HepG2 (cell line): ENCODE data around the gene CELF4. TPM values are rescaled to one million over a fixed set of nuclear protein-coding genes. Genes with fewer than 3 reads are reported as not detected.
A peak's percentile ranks its signal among the peaks of the same experiment; 100 is the strongest.

Experiments
- ATAC-seq: fragments of 200-7000 bp; cut with Tn5 transposase; 3 replicates; pipeline ENCODE4 v1.9.1; 2020; ENCODE audit warnings: mild to moderate bottlenecking, moderate library complexity
- BruUV-seq: library from RNA; stranded (reverse); fragments of 400-500 nt; replicated peaks from 2 replicates; lab custom pipeline; 2021; lab: Mats Ljungman, UMichigan
- CTCF ChIA-PET: fragments of 300-600 bp; formaldehyde crosslinking; extraction: SDS; loops from one replicate; lab custom pipeline; 2021; ENCODE audit warnings: low total read pairs, inconsistent platforms, low intra/inter-chr PET ratio; lab: Yijun Ruan, JAX
- POLR2A ChIA-PET: fragments of 350-600 bp; sonication (Branson Sonifier 250); formaldehyde crosslinking; loops from one replicate; lab custom pipeline; 2020; ENCODE audit warnings: antibody characterized with exemption, inconsistent platforms; lab: Yijun Ruan, JAX
- DNase-seq: peaks from one replicate; pipeline ENCODE4 v3.0.0-alpha.2; 2015; ENCODE audit warnings: low spot score
- FAIRE-seq: peaks from 3 replicates; lab custom pipeline; 2011; peaks lifted over from hg19 to GRCh38; lab: Jason Lieb, UNC
- H2AFZ ChIP-seq: one replicate; pipeline ENCODE4 v1.6.1; 2011; ENCODE audit warnings: low read length, inconsistent platforms
- H3K27ac ChIP-seq: fragments of 300-600 bp; 3 replicates; pipeline ENCODE4 v1.8.0; 2011; ENCODE audit warnings: mixed run types, mild to moderate bottlenecking, mixed read lengths, low read length, inconsistent platforms; ENCODE audit not compliant: insufficient read depth; ENCODE audit errors: extremely low read length
- H3K27me3 ChIP-seq, 2 experiments: fragments of 200-600 bp in 1 of 2; 2 replicates in 1 of 2; 3 replicates in 1 of 2; pipeline versions ENCODE4 v1.6.0 to v1.8.0; 2011; ENCODE audit warnings: low read length in 2 of 2, mild to moderate bottlenecking in 2 of 2, moderate library complexity in 2 of 2, inconsistent platforms in 1 of 2; ENCODE audit not compliant: insufficient read depth in 2 of 2, control insufficient read depth in 1 of 2
- H3K36me3 ChIP-seq, 2 experiments: fragments of 200-600 bp in 1 of 2; replicated peaks in 1 of 2; 2 replicates in 1 of 2; 3 replicates in 1 of 2; pipeline versions ENCODE4 v1.5.1 to v1.8.0; 2011; ENCODE audit warnings: low read length in 2 of 2, inconsistent platforms in 1 of 2; ENCODE audit not compliant: insufficient read depth in 2 of 2, control insufficient read depth in 1 of 2
- H3K4me1 ChIP-seq: 2 replicates; pipeline ENCODE4 v1.5.1; 2012; ENCODE audit warnings: low read length, inconsistent platforms; ENCODE audit not compliant: insufficient read depth
- H3K4me2 ChIP-seq: 2 replicates; pipeline ENCODE4 v1.6.0; 2011; ENCODE audit warnings: low read depth, low read length, inconsistent platforms
- H3K4me3 ChIP-seq, 3 experiments: fragments of 200-600 bp in 1 of 3; sonication (generic), shearing (Covaris generic) in 1 of 3; replicated peaks in 1 of 3; 2 replicates each; pipeline ENCODE4 v1.5.1; 2011 to 2016; ENCODE audit warnings: low read length in 3 of 3, inconsistent platforms in 2 of 3, low read depth in 2 of 3, mild to moderate bottlenecking in 2 of 3, control low read depth in 1 of 3, mixed read lengths in 1 of 3; ENCODE audit not compliant: insufficient read depth in 1 of 3
- H3K79me2 ChIP-seq: one replicate; pipeline ENCODE4 v1.6.1; 2011; ENCODE audit warnings: low read length, inconsistent platforms; ENCODE audit not compliant: insufficient read depth
- H3K9ac ChIP-seq: 2 replicates; pipeline ENCODE4 v1.6.0; 2011; ENCODE audit warnings: mild to moderate bottlenecking, low read depth, low read length, inconsistent platforms; ENCODE audit not compliant: insufficient read depth
- H3K9me3 ChIP-seq: 2 replicates; pipeline ENCODE4 v1.5.1; 2012; ENCODE audit warnings: mild to moderate bottlenecking, low read length
- H4K20me1 ChIP-seq: 2 replicates; pipeline ENCODE4 v1.6.0; 2011; ENCODE audit warnings: inconsistent platforms, mild to moderate bottlenecking, low read length, moderate library complexity; ENCODE audit not compliant: insufficient read depth
- CEBPG ChIP-seq: IDR thresholded peaks from 2 replicates; pipeline ENCODE4 v1.6.1; 2016
- CHD4 ChIP-seq: fragments of 200-600 bp; sonication (generic); IDR thresholded peaks from 2 replicates; pipeline ENCODE4 v1.7.0; 2017; ENCODE audit warnings: mild to moderate bottlenecking, low read length, borderline replicate concordance
- CREBL2 ChIP-seq: sonication (generic); formaldehyde crosslinking; IDR thresholded peaks from 2 replicates; pipeline ENCODE4 v1.8.1; 2023; ENCODE audit warnings: missing genetic modification reagents, mild to moderate bottlenecking, borderline replicate concordance
- DDIT3 ChIP-seq: sonication (generic); formaldehyde crosslinking; IDR thresholded peaks from 2 replicates; pipeline ENCODE4 v1.4.0; 2020; ENCODE audit warnings: mild to moderate bottlenecking, missing genetic modification reagents
- JUN ChIP-seq: sonication (generic); formaldehyde crosslinking; IDR thresholded peaks from 2 replicates; pipeline ENCODE4 v1.4.0; 2020; ENCODE audit warnings: mild to moderate bottlenecking, missing genetic modification reagents
- NFIB ChIP-seq: sonication (generic); formaldehyde crosslinking; IDR thresholded peaks from 2 replicates; pipeline ENCODE4 v1.9.0; 2021; ENCODE audit warnings: missing genetic modification reagents, mild to moderate bottlenecking, borderline replicate concordance
- PLSCR1 ChIP-seq: sonication (generic); formaldehyde crosslinking; IDR thresholded peaks from 2 replicates; pipeline ENCODE4 v1.5.0; 2020; ENCODE audit warnings: missing genetic modification reagents, mild to moderate bottlenecking, borderline replicate concordance
- STAG1 ChIP-seq: sonication (generic); formaldehyde crosslinking; IDR thresholded peaks from 2 replicates; pipeline ENCODE4 v1.4.0; 2020; ENCODE audit warnings: missing genetic modification reagents
- TP53 ChIP-seq: sonication (generic); formaldehyde crosslinking; conservative IDR thresholded peaks from 2 replicates; pipeline ENCODE4 v1.4.0; 2020; ENCODE audit warnings: missing genetic modification reagents
- ZNF3 ChIP-seq: IDR thresholded peaks from 2 replicates; pipeline ENCODE4 v1.7.0; 2017; ENCODE audit warnings: inconsistent platforms
- ZNF576 ChIP-seq: sonication (generic); formaldehyde crosslinking; IDR thresholded peaks from 2 replicates; pipeline ENCODE4 v1.4.0; 2020; ENCODE audit warnings: mild to moderate bottlenecking, missing genetic modification reagents
- ZNF761 ChIP-seq: sonication (generic); formaldehyde crosslinking; conservative IDR thresholded peaks from 2 replicates; pipeline ENCODE4 v1.4.0; 2020; ENCODE audit warnings: mild to moderate bottlenecking, missing genetic modification reagents
- WGBS: methylation state at CpG from one replicate; pipeline ENCODE4 v1.1.6; 2017; ENCODE audit warnings: low lambda C conversion rate; 5-methylcytosine and 5-hydroxymethylcytosine counted together
- in situ Hi-C: cut with HindIII; loops from 2 replicates; pipeline ENCODE4 v1.10.0; 2017; ENCODE audit warnings: low pct_unique_long_range_greater_than_20kb; ENCODE audit not compliant: extremely low pct_ligation_motif_present
- intact Hi-C: fragments of 100-400 bp; cut with micrococcal nuclease; formaldehyde crosslinking; loops from one replicate; pipeline ENCODE4 v1.10.0; 2022; ENCODE audit not compliant: unreplicated experiment
- polyA plus RNA-seq, 8 experiments: library from polyadenylated mRNA; depleted of rRNA in 3 of 8; stranded (reverse) in 7 of 8; unstranded in 1 of 8; fragments of >200 nt; fragmentation: Illumina TruSeq in 4 of 8; extraction: Trizol in 4 of 8; gene quantifications; 2 replicates each; pipeline versions ENCODE4 v1.2.1 to v1.2.3, GENCODE V29; 2011 to 2016; ENCODE audit warnings: low read depth in 4 of 8, missing spikeins in 1 of 8, mixed read lengths in 1 of 8; ENCODE audit not compliant: insufficient read depth in 1 of 8
- total RNA-seq, 5 experiments: library from RNA; depleted of rRNA; stranded (reverse); fragments of >200 nt; fragmentation: Illumina TruSeq; extraction: Trizol; gene quantifications; 2 replicates each; pipeline ENCODE4 v1.2.3, GENCODE V29; 2016; ENCODE audit warnings: low read depth in 1 of 5

The CELF4 gene
- total and polyA plus RNA-seq, 2 of the 13 experiments (the other 11 are each of a cell fraction or from before 2014, with no cell fraction given) = not detected

- H3K4me3 ChIP-seq = no peak overlapping the region
- no peak overlapping the region for H3K27ac ChIP-seq
- no peak overlapping the region for H3K4me2 ChIP-seq
- no peaks in the 10 kb centered on the region for H4K20me1 ChIP-seq
- intact Hi-C loops (no loop called here), in situ Hi-C loops (no loop called here)
- FAIRE-seq (no peak), DNase-seq (no peak), ATAC-seq (no peak)
- H3K9me3 ChIP-seq = no peaks in the 10 kb centered on the region
- no peak overlapping the region for H2AFZ ChIP-seq
- no peaks in the 10 kb centered on the region for H3K36me3 ChIP-seq
- no peaks in the 10 kb centered on the region for H3K4me1 ChIP-seq
- WGBS = 21% methylated on average over 9 of the region's 9 CpGs
- no peaks in the 10 kb centered on the region for H3K79me2 ChIP-seq
- TF ChIP-seq TP53 (no peak), ZNF3 (CRISPR knock-in tag) (no peak), STAG1 (CRISPR knock-in tag) (no peak), PLSCR1 (no peak), CREBL2 (CRISPR knock-in tag) (no peak), CEBPG (CRISPR knock-in tag) (no peak), ZNF576 (CRISPR knock-in tag) (no peak), DDIT3 (CRISPR knock-in tag) (no peak)
- BruUV-seq = no TSS peak
- peaks cover 6 to 74% of the 10 kb centered on the region in 2 experiments; a peak in 4 of 5 replicates for H3K27me3 ChIP-seq
- POLR2A ChIA-PET = no interaction called here
- CTCF ChIA-PET = no interaction called here
- H3K9ac ChIP-seq = no peak overlapping the region
Measured at GRCh38 chr18:37532917-37533316, 32.7 kb downstream of the CELF4 start.

- Histone ChIP-seq H4K20me1 (no peaks in the 10 kb centered on the region), H3K4me1 (no peaks in the 10 kb centered on the region), H3K27ac (no peak overlapping the region)
- ATAC-seq = peak; percentile 80
- in situ Hi-C loops (no loop called here), intact Hi-C loops (no loop called here)
- BruUV-seq = no TSS peak
- TF ChIP-seq CHD4 (no peak), JUN (CRISPR knock-in tag) (no peak), ZNF761 (CRISPR knock-in tag) (no peak), NFIB (no peak)
- TF ChIP-seq, all 625 proteins: peak for 0
- Histone ChIP-seq H3K9me3 (no peaks in the 10 kb centered on the region), H3K9ac (no peak overlapping the region), H2AFZ (no peak overlapping the region), H3K4me2 (no peak overlapping the region), H3K27me3 (peaks cover 4 to 74% of the 10 kb centered on the region in 2 experiments), H3K4me3 (no peak overlapping the region), H3K79me2 (no peaks in the 10 kb centered on the region), H3K36me3 (no peaks in the 10 kb centered on the region; a peak in 1 of 5 replicates)
- ChIA-PET POLR2A (no interaction called here), CTCF (no interaction called here)
- FAIRE-seq = no peak
- WGBS = 7% methylated on average over 3 of the region's 4 CpGs
- no peak for DNase-seq
Measured at GRCh38 chr18:37529863-37530262, 35.7 kb downstream of the CELF4 start.
